Neural cell (in vitro differentiated cells): ENCODE results near the gene IGFBPL1. TPM values are rescaled to one million over a fixed set of nuclear protein-coding genes. Genes with fewer than 3 reads are reported as not detected.

ENCODE experiments used
- H2AFZ ChIP-seq: fragments of 200-600, 300-800 bp; sonication (generic), shearing (Covaris generic); 2 replicates; pipeline ENCODE4 v1.6.0; 2014; ENCODE audit warnings: low read depth, mild to moderate bottlenecking, antibody characterized with exemption, low read length, moderate library complexity
- H3F3A ChIP-seq: fragments of 200-600 bp; shearing (Covaris generic); 2 replicates; pipeline ENCODE4 v1.6.1; 2016; ENCODE audit warnings: mild to moderate bottlenecking, moderate library complexity, mixed read lengths, antibody characterized with exemption, low read length; ENCODE audit not compliant: insufficient read depth, poor library complexity, severe bottlenecking
- H3K27ac ChIP-seq: fragments of 200-600, 300-800 bp; sonication (generic), shearing (Covaris generic); 2 replicates; pipeline ENCODE4 v1.5.1; 2014; ENCODE audit warnings: mild to moderate bottlenecking, low read length, moderate library complexity
- H3K27me3 ChIP-seq: fragments of 300-800, 200-600 bp; sonication (generic), shearing (Covaris generic); 2 replicates; pipeline ENCODE4 v1.6.0; 2014; ENCODE audit warnings: mild to moderate bottlenecking, low read depth, low read length, moderate library complexity; ENCODE audit not compliant: insufficient read depth
- H3K36me3 ChIP-seq: fragments of 300-800, 200-600 bp; sonication (generic), shearing (Covaris generic); 2 replicates; pipeline ENCODE4 v1.5.1; 2014; ENCODE audit warnings: mild to moderate bottlenecking, antibody characterized with exemption, low read length, moderate library complexity; ENCODE audit not compliant: insufficient read depth
- H3K4me2 ChIP-seq: fragments of 300-800, 200-600 bp; sonication (generic), shearing (Covaris generic); 2 replicates; pipeline ENCODE4 v1.6.0; 2014; ENCODE audit warnings: mild to moderate bottlenecking, low read length
- H3K4me3 ChIP-seq: fragments of 300-800, 200-600 bp; sonication (generic), shearing (Covaris generic); 2 replicates; pipeline ENCODE4 v1.5.1; 2014; ENCODE audit warnings: mild to moderate bottlenecking, low read length, moderate library complexity
- H3K79me2 ChIP-seq: fragments of 200-600 bp; shearing (Covaris generic); replicated peaks from 2 replicates; pipeline ENCODE4 v1.6.0; 2014; ENCODE audit warnings: mild to moderate bottlenecking, low read length, moderate library complexity; ENCODE audit not compliant: insufficient read depth
- H3K9ac ChIP-seq: fragments of 300-800, 200-600 bp; sonication (generic), shearing (Covaris generic); 2 replicates; pipeline ENCODE4 v1.6.1; 2016; ENCODE audit warnings: mild to moderate bottlenecking, low read length, mixed read lengths
- H3K9me2 ChIP-seq: fragments of 200-600 bp; shearing (Covaris generic); 2 replicates; pipeline ENCODE4 v1.6.1; 2016; ENCODE audit warnings: mild to moderate bottlenecking, low read length, mixed read lengths; ENCODE audit not compliant: insufficient read depth
- H3K9me3 ChIP-seq: fragments of 200-600, 300-800 bp; sonication (generic), shearing (Covaris generic); 2 replicates; pipeline ENCODE4 v1.6.1; 2016; ENCODE audit warnings: mild to moderate bottlenecking, mixed run types, low read length, moderate library complexity, mixed read lengths
- H4K20me1 ChIP-seq: fragments of 200-600 bp; shearing (Covaris generic); 2 replicates; pipeline ENCODE4 v1.6.1; 2016; ENCODE audit warnings: mild to moderate bottlenecking, mixed run types; ENCODE audit not compliant: insufficient read depth
- CTCF ChIP-seq: fragments of 450-650 bp; IDR thresholded peaks from 2 replicates; pipeline ENCODE4 v1.5.1; 2014; ENCODE audit warnings: antibody characterized with exemption, mild to moderate bottlenecking, moderate library complexity; ENCODE audit not compliant: poor library complexity, severe bottlenecking
- EP300 ChIP-seq: fragments of 450-650 bp; conservative IDR thresholded peaks from 2 replicates; pipeline ENCODE4 v1.6.1; 2014; ENCODE audit warnings: antibody characterized with exemption, mild to moderate bottlenecking, moderate library complexity; ENCODE audit not compliant: poor library complexity, severe bottlenecking
- EZH2 ChIP-seq: fragments of 200-600, 300-800 bp; shearing (Covaris generic), sonication (generic); IDR thresholded peaks from 2 replicates; pipeline ENCODE4 v1.6.1; 2014; ENCODE audit warnings: antibody characterized with exemption, low read length, borderline replicate concordance, mild to moderate bottlenecking; ENCODE audit not compliant: insufficient read depth, poor library complexity, severe bottlenecking
- MXI1 ChIP-seq: fragments of 450-650 bp; conservative IDR thresholded peaks from 2 replicates; pipeline ENCODE4 v1.6.1; 2014; ENCODE audit warnings: antibody characterized with exemption, mild to moderate bottlenecking; ENCODE audit not compliant: poor library complexity, severe bottlenecking
- POLR2AphosphoS5 ChIP-seq: IDR thresholded peaks from 2 replicates; pipeline ENCODE4 v1.6.1; 2012
- RAD21 ChIP-seq: fragments of 450-650 bp; conservative IDR thresholded peaks from 2 replicates; pipeline ENCODE4 v1.6.1; 2014; ENCODE audit warnings: antibody characterized with exemption, mild to moderate bottlenecking, moderate library complexity
- SMC3 ChIP-seq: fragments of 450-650 bp; conservative IDR thresholded peaks from 2 replicates; pipeline ENCODE4 v1.6.1; 2014; ENCODE audit warnings: antibody characterized with exemption, mild to moderate bottlenecking, moderate library complexity; ENCODE audit not compliant: poor library complexity
- TAF1 ChIP-seq: IDR thresholded peaks from 2 replicates; pipeline ENCODE4 v1.6.1; 2012; ENCODE audit warnings: low read depth
- polyA plus RNA-seq: library from polyadenylated mRNA; depleted of rRNA; stranded (reverse); fragments of >200 nt; gene quantifications from 2 replicates; pipeline ENCODE4 v1.2.3, GENCODE V29; 2014
- TF ChIP-seq, protein P1 (sequence below): IDR thresholded peaks from 2 replicates; pipeline ENCODE4 v1.6.1; 2012; ENCODE audit warnings: borderline replicate concordance

IGFBPL1 gene
- polyA plus RNA-seq, 1 donor from 2014 or later = 372 TPM

DNA sequence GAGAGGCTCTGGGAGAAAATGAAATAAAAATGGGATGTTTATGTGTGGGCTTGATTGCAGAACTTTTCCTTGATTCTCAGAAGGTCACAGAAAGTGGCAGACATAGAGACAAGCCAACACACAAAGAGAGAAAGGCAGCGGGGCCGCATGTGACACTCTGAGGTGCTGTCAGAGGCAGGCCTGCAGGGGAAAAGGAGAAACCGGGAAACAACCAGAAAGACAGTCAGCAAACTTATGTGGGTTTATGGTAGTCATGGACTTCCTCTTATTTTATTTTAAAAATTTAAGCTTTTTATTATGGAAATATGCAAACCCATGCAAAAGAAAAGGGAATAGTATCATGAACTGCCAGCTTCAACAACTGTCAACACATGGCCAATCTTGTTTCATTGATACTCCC lies 16.3 kb upstream of the IGFBPL1 start:
- H4K20me1 ChIP-seq = no peaks in the 10 kb centered on the region
- H3K27ac ChIP-seq = no peak overlapping the region
- H3F3A ChIP-seq = no peaks in the 10 kb centered on the region
- no peak overlapping the region for H3K4me3 ChIP-seq
- H3K9me2 ChIP-seq = no peaks in the 10 kb centered on the region
- peaks cover 8% of the 10 kb centered on the region for H3K36me3 ChIP-seq
- TF ChIP-seq POLR2AphosphoS5 (no peak), EP300 (no peak), RAD21 (no peak), SMC3 (no peak), EZH2 (no peak), CTCF (no peak), MXI1 (no peak), TAF1 (no peak)
- TF ChIP-seq, protein P1, sequence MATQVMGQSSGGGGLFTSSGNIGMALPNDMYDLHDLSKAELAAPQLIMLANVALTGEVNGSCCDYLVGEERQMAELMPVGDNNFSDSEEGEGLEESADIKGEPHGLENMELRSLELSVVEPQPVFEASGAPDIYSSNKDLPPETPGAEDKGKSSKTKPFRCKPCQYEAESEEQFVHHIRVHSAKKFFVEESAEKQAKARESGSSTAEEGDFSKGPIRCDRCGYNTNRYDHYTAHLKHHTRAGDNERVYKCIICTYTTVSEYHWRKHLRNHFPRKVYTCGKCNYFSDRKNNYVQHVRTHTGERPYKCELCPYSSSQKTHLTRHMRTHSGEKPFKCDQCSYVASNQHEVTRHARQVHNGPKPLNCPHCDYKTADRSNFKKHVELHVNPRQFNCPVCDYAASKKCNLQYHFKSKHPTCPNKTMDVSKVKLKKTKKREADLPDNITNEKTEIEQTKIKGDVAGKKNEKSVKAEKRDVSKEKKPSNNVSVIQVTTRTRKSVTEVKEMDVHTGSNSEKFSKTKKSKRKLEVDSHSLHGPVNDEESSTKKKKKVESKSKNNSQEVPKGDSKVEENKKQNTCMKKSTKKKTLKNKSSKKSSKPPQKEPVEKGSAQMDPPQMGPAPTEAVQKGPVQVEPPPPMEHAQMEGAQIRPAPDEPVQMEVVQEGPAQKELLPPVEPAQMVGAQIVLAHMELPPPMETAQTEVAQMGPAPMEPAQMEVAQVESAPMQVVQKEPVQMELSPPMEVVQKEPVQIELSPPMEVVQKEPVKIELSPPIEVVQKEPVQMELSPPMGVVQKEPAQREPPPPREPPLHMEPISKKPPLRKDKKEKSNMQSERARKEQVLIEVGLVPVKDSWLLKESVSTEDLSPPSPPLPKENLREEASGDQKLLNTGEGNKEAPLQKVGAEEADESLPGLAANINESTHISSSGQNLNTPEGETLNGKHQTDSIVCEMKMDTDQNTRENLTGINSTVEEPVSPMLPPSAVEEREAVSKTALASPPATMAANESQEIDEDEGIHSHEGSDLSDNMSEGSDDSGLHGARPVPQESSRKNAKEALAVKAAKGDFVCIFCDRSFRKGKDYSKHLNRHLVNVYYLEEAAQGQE = no peak
- H3K9me3 ChIP-seq = no peaks in the 10 kb centered on the region
- no peak overlapping the region for H2AFZ ChIP-seq
- H3K79me2 ChIP-seq = no peaks in the 10 kb centered on the region
- H3K4me2 ChIP-seq = no peak overlapping the region
- H3K27me3 ChIP-seq = no peaks in the 10 kb centered on the region
- no peak overlapping the region for H3K9ac ChIP-seq

DNA sequence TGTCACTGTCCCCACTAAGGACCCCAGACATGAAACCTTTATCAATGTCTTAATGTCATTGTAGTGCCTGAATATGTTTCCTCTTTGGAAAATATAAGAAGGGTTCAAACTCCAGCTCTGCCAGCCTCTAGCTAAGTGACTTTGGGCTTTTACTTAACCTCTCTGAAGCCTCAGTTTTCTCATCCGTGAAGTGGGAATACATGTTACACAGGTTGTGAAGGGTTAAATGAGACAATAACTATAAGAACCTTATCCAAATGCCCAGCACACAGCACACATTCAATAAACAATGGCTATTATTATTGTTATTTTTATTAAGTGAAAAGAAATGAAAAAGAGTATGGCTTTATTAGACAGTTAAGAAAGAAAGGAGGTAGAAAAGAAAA lies 15.7 kb upstream of the IGFBPL1 start:
- no peaks in the 10 kb centered on the region for H3K27me3 ChIP-seq
- H3K79me2 ChIP-seq = no peaks in the 10 kb centered on the region
- H3K4me3 ChIP-seq = no peak overlapping the region
- no peaks in the 10 kb centered on the region for H3K9me3 ChIP-seq
- no peaks in the 10 kb centered on the region for H3F3A ChIP-seq
- no peak overlapping the region for H3K4me2 ChIP-seq
- no peak overlapping the region for H3K9ac ChIP-seq
- no peaks in the 10 kb centered on the region for H4K20me1 ChIP-seq
- no peaks in the 10 kb centered on the region for H3K9me2 ChIP-seq
- H3K36me3 ChIP-seq = peaks cover 8% of the 10 kb centered on the region
- no peak overlapping the region for H2AFZ ChIP-seq
- TF ChIP-seq RAD21 (no peak), EP300 (no peak), CTCF (no peak), TAF1 (no peak), EZH2 (no peak), MXI1 (no peak), POLR2AphosphoS5 (no peak), SMC3 (no peak)
- TF ChIP-seq, protein P1 = no peak
- H3K27ac ChIP-seq = no peak overlapping the region
